GM19438 (cell line): ENCODE measurements around the gene SAYSD1.

ENCODE experiments used
- ATAC-seq: cut with Tn5 transposase; IDR thresholded peaks from one replicate; pipeline ENCODE4 v1.9.1; 2021; ENCODE audit warnings: low read depth; ENCODE audit not compliant: unreplicated experiment

SAYSD1 gene

GRCh38 chr6:39079197-39080125 lies 35.5 kb downstream of the SAYSD1 start:
- no peak for ATAC-seq

GRCh38 chr6:39078695-39079094 lies 36.3 kb downstream of the SAYSD1 start:
- no peak for ATAC-seq

- no peak for ATAC-seq
Measured at GRCh38 chr6:39077882-39078594, 36.9 kb downstream of the SAYSD1 start.

GRCh38 chr6:39076623-39077535 lies 38.1 kb downstream of the SAYSD1 start:
- no peak for ATAC-seq

GRCh38 chr6:39075807-39076622 lies 39.0 kb downstream of the SAYSD1 start:
- no peak for ATAC-seq

GRCh38 chr6:39075010-39075686 lies 39.8 kb downstream of the SAYSD1 start:
- no peak for ATAC-seq

GRCh38 chr6:39074486-39074885 lies 40.5 kb downstream of the SAYSD1 start:
- ATAC-seq: no peak

- no peak for ATAC-seq
Measured at GRCh38 chr6:39073471-39074355, 41.3 kb downstream of the SAYSD1 start.

- ATAC-seq: no peak
Measured at GRCh38 chr6:39072830-39073229, 42.2 kb downstream of the SAYSD1 start.

- no peak for ATAC-seq
Measured at GRCh38 chr6:39068391-39068790, 46.6 kb downstream of the SAYSD1 start.

- ATAC-seq: no peak
Measured at GRCh38 chr6:39065561-39065960, 49.4 kb downstream of the SAYSD1 start.

GRCh38 chr6:39063526-39063925 lies 51.5 kb downstream of the SAYSD1 start:
- ATAC-seq: no peak

- no peak for ATAC-seq
Measured at GRCh38 chr6:39062014-39062740, 52.8 kb downstream of the SAYSD1 start.

- ATAC-seq: no peak
Measured at GRCh38 chr6:39061588-39061987, 53.4 kb downstream of the SAYSD1 start.

- no peak for ATAC-seq
Measured at GRCh38 chr6:39061182-39061581, 53.8 kb downstream of the SAYSD1 start.

GRCh38 chr6:39060467-39061160 lies 54.4 kb downstream of the SAYSD1 start:
- no peak for ATAC-seq
